HG02981 (cell line): Measurements from ENCODE around the gene SFMBT1.
"Not testable (repeated sequence)": the region's sequence is repeated elsewhere in the genome, so short reads cannot be mapped to it uniquely, and the experiment has no call there.

ENCODE experiments used
- ATAC-seq: cut with Tn5 transposase; IDR thresholded peaks from one replicate; pipeline ENCODE4 v1.9.1; 2021; ENCODE audit warnings: mild to moderate bottlenecking, moderate library complexity; ENCODE audit not compliant: unreplicated experiment

SFMBT1 gene

DNA sequence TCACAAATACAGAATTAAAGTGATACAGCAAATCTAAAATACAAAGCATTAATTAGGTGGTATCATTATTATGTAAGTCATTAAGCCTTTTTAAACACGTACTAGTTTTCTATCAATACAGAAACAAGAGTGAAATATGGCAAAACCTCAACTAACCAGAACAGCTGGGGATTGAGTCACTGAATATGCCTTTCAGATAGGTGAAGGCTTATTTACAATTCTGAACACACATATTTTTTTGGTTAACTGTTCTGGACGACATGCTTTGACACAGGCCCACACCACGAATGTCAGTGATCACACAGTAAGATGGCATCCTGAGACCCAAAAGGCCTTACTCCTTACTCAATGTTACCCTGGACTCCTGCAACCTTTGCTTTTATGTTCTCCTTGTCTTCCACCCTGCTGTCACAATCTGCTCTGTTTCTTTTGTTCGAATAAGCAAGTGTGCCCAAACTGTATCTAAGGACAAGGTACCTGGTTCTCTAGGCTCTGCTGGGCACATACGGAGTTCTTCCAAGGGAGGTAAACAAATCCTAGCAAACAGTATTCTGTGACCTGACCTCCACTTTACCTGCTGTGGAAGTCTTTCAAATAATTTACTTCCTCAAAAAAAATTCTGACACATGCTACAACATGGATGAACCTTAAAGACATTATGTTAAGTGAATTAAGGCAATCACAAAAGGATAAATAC, 7.0 kb downstream of the SFMBT1 start:
- no peak for ATAC-seq

DNA sequence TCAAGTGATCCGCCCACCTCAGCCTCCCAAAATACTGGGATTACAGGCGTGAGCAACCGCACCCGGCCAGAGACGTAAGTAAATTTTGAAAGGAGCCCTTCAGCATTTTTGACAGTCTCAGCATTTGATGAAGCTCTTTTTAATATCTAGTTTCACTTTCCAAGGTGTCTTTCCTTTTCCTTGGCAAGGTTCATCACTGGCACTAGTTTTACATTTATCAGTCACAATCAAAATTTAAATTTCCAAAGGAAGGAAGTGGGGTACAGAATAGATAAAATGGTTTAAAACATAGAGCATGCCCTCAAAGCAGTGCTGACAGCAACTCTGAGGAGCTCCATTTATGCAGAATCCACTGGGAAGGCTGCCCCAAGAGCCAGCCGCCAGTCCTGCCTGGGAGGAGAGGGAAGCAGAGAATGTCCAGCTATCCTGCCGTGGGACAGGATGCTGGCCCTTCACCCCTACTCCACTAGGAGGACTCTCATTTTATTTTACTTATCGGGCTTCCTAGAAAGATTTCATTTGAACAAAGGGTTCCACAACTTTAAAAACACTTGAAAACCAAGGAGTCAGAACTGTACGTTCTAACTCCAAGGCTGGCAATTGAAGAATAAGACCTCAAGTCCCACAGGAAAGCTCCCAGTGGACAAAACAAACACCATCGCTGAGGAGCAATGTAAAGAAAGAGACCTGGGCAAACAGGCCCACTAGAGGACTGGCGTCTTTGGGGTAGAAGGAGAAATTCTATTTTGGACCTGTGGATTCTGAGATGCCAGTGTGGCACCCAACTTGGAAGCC, 9.9 kb downstream of the SFMBT1 start:
- no peak for ATAC-seq

DNA sequence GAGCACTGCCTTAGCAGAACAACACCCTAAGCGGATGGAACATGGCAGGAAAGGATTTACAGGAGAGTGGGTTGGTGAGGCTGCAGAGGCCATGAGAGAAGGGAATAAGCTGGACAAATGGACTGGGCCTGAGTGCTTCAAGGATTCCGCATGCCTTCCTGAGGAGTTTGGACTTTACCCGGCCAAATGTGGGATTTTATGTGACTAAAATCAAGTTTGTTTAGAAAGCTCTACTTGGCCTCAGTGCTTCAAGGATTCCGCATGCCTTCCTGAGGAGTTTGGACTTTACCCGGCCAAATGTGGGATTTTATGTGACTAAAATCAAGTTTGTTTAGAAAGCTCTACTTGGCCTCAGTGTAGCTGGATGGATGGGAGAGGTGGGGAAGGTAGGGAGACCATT, 10.9 kb downstream of the SFMBT1 start:
- not testable (repeated sequence) for ATAC-seq

DNA sequence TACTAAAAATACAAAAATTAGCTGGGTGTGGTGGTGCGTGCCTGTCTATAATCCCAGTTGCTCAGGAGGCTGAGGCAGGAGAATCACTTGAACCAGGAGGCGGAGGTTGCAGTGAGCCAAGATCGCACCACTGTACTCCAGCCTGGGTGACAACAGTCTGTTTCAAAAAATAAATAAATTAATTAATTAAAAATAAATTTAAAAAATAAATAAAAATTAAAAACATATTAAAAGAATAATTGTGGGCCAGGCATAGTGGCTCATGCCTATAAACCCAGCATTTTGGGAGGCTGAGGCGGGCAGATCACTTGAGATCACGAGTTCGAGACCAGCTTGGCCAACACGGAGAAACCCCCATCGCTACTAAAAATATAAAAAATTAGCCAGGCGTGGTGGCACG, 11.5 kb downstream of the SFMBT1 start:
- not testable (repeated sequence) for ATAC-seq

DNA sequence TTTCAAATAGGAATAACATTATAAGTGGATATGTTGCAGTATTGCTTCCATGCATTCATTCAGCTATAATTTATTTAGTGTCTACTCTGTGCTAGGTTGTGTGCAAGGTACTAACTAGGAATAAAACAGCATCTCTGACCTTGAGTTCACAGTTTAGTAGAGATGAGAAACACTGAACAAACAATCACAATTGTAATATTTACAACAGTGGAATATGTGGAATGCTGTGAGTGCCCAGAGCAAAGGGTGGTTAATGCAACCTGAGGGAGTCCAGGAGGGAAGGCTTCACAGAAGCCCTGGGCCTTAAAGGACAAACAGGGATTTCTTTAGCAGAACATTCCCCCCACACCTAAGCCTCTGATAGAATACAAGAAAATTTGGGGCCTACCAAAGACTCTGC, 13.3 kb downstream of the SFMBT1 start:
- no peak for ATAC-seq

DNA sequence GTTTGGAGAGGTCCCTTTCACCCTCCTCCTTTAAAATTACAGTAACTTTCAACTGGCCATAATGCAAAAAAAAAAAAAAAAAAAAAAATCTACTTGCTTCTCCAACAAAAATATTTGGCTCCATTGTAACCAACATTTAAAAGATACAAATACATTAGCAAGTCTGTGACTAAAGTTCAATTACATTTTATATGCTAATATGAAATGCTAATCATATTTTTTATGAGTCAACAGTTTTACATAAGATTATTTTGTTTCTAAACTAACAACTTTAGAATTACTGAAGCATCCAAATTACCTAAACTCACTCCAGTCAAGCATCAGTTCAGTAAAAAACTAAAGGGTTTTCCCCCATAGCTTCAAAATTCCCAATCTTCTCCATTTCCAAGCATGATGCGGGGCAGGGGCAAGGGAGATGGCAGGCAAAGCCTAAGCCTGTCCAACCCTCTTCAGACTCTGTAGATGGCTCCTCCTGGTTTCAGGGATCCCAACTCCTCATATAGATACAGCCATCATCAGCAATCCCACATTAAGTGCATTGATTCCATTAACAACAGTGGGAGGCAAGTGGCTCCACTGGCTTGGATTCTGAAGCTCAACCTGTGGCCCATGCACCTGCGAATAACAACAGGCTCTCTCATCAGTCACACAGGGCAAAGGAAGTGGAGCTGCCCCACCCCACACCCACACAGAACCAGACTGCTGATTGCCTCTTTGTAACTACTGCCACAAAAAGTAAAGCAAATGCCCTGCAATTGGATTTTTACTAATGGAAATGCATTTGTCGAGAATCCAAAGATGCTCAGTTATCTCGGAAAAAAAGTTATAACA, 15.0 kb downstream of the SFMBT1 start:
- no peak for ATAC-seq

DNA sequence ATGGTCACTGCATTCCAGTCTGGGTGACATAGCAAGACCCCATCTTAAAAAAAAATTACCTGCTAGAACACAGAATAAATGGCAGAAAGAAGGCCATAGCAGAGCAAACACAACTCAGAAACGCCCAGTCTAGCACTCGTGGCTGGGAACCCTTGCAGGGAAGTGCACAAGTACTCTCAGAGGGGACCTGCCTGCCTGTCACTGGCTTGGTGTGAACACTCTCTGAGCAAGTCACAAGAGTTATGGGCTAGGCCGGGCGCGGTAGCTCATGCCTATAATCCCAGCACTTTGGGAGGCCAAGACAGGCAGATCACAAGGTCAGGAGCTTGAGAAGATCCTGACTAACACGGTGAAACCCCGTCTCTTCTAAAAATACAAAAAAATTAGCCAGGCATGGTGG, 17.2 kb downstream of the SFMBT1 start:
- no peak for ATAC-seq

DNA sequence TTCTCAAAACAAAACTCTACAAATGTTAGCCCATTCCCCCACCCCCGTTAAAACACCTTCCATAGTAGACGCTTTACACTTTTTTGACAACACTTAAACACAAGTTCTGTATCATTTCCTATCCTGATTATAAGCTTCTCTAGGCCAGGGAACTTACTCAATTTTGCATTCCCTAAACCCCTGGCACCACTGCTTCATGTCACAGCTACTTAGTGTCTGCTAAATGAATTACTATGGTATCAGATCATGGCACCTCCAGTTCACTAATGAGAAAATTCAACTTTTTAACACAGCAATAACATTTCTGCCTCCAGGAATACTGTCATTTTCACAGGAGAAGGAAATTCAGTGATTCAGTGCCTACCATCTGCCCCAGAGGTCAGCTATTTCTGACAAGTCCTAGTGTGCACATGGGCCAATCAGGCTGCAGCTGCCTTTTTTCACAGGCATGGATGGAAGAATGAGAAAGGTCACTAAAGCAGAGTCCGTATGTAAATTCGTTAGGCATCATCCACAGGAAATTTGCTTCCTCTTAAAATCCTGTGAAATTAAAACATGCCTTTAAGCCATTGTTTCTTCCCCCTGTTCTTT, 18.5 kb downstream of the SFMBT1 start:
- no peak for ATAC-seq

DNA sequence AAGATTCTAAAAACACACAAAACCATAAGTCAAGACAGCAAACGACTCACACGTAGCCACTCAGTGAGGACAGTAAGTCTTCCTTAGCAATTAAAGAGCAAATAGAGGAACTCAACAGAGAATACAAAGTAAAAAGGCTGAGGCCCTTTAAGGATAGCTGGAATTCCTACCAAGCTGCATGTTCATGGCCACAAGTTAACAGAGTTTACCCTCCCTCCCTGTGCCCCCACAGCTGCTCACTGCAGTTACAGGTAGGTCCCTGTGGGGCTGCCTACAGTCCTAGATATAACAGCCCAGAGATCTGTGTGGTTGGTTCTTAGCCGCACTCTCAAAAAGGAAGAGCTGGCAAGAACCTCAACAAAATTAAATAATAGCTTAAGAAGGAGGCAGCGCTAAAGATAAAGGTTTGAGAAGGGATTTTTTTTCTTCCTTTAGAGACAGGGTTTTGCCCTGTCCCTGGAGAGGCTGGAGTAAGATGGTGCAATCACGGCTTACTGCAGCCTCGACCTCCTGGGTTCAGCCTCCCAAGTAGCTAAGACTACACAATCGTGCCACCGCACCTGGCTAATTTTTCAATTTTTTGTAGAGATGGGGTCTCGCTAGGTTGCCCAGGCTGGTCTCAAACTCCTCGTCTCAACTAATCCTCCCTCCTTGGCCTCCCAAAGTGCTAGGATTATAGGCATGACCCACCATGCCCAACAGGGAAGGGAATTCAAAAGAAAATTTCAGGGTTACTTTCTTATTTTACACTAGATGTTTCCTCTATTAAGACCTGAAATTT, 19.3 kb downstream of the SFMBT1 start:
- ATAC-seq, result no peak

DNA sequence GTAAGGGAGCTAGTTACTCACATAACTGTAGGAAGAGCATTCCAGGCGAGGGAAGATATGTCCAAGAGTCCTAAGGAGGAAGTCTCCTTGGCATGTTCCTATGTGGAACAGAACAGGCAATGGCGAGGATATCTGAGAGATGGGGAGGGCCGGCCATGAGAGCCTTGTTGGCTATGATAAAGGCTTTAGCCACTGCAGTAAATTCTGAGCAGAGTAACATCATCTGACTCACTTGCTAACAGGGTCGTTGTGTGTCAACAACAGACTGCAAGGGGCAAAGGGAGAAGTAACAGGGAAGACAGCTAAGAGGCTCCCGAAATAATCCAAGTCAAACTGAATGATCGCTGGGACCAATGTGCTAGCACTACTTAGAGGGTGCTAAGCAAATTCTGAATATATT, 21.6 kb downstream of the SFMBT1 start:
- ATAC-seq, result no peak

DNA sequence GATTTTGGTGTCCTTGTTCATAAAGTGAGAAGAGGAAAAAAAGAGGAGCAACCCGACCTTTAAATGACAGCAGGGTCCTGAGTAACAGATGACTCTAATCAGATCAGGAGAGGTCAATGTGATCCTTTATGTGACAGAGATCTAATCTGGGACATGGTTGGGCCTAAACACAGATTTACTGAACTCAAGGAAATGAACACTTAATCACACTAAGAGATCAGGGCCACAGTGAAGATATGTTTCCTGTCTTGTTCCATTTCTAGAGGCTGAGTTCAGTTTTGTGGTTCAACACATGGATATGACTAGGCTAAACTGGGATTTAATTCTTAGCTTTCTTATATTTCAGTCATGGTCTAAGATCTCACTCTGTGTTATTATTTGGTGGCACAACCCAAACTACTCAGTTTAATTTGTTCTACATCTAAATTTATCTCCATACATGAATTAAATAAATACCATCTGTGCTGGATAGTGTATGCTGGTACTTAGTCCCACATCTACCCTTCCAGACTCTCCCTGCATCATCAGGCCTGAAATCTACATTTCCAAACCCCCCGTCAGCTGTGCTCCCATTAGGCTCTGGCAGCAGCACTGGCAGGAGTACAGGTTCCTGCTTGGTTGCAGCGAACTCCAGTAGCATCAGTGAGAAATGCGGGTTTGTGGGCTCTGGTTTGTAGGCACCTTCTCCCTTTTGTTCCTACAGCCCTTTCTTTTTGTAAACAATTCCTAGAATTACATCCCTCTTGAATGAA, 22.6 kb downstream of the SFMBT1 start:
- ATAC-seq, result no peak

DNA sequence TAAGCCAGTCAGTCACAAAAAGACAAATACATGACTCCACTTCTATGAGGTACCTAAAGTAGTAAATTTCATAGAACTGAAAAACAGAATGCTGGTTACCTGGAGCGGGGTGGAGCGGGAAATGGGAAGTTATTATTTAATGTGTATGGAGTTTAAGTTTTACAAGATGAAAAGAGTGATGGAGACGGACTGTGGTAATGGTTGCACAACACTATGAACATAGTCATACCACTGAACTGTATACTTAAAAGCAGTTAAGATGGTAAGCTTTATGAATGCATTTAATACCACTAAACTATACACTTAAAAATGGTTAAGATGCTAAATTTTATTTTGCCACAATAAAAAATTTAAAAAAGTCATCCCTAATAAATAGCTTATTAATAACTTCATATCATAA, 23.2 kb downstream of the SFMBT1 start:
- no peak for ATAC-seq

DNA sequence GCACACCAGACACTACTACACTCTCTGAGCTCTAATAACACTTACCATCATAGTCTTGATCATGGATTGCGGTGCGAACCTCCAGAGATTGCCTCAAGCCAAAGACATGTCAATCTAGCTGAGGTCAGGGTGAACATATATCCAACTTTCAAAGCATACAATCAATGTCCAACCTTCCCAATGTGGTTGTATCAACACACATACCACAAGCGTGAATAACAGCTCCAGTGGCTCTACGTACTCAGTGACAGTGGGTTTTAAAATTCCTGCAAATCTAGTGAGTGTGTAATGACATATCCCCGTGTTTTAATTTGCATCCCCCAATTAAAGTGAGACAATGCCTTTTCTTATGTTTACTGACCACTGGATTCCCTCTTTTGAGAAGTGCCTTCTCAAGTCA, 29.6 kb downstream of the SFMBT1 start:
- ATAC-seq, result no peak

DNA sequence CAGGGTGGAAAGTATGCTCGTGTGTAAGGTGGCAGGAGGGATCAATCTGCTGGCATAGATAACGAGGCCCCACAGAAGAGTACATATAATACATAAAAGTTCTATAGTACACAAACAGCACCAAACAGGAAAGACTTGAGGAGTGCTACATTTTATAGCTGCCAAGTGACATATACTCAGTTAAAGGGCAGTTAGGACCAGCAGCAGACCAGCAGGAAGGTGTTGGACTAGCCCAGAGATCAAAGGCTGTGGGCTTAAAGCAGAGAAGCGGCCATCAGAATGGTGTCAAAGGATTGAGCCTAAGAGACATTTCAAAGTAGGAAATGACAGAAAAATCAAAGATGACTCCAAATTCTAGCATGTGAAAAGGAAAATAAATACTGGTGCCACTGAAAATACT, 34.5 kb downstream of the SFMBT1 start:
- no peak for ATAC-seq

DNA sequence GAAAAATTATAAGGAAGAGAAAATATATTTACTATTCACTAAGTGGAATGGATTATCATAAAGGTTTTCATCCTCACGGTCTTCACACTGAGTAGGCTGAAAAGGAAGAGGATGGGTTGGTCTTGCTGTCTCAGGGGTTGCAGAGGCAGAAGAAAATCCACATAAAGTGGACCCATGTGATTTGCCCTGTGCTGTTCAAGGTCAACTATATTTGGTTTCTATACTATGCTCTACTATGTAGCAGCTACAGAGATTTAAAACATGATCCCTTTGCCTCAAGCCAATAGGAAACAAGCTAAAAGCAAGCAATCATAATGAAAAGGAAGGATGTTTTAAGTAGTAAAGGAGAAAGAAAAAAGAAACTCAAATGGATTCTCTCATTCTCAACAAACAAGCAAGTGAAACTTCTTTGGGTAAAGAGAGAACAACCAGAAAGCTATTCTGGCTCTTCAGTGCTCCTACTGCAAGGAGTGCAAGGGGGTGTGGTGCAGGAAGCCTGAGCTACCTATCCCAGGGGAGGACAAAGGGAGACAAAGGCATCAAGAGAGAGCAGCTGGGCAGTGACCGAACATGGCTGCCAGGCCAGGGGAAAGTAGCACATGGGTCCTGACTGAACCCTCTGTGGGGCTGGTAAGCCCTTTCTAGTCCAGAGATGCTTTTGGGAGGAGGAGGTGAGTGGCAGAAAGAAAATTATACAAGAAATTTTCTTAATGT, 35.9 kb downstream of the SFMBT1 start:
- ATAC-seq, result no peak

DNA sequence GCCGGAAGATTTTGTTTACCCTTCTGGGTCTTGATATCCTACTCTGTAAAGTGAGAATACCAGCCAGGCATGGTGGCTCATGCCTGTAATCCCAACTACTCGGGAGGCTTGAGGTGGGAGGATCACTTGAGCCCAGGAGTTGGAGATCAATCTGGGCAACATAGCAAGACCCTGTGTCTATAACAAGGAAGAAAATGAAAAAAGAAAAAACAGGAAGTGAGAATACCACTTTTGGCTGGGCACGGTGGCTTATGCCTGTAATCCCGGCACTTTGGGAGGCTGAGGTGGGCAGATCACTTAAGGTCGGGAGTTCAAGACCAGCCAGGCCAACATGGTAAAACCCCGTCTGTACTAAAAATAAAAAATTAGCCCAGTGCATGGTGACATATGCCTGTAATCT, 36.9 kb downstream of the SFMBT1 start:
- ATAC-seq, result no peak

DNA sequence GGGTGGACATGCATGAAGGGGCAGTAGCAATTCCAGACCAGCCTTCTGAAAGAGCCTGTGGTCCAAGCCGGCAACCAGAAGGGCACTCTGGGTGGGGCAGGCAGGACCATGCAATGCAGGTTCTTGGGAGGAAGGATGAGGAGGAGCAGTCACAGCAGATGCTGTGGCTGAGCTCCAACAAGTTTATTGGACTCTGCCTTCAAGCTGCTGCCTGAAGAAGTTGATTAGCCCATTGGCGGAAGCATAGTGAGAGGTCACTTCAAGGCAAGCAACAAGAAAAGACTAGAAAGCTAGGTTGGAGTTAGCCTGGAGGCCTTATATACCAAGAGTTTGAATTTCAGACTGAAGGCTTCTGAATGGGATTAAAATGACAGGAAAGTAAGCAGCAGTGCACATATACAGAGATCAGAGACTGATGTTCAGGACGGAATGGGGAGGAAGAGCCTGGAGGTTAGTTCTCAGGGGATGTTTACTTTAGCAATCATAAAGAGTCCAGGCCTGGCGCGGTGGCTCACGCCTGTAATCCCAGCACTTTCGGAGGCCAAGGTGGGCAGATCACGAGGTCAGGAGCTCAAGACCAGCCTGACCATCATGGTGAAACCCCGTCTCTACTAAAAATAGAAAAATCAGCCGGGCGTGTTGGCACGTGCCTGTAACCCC, 39.9 kb downstream of the SFMBT1 start:
- ATAC-seq, result no peak

DNA sequence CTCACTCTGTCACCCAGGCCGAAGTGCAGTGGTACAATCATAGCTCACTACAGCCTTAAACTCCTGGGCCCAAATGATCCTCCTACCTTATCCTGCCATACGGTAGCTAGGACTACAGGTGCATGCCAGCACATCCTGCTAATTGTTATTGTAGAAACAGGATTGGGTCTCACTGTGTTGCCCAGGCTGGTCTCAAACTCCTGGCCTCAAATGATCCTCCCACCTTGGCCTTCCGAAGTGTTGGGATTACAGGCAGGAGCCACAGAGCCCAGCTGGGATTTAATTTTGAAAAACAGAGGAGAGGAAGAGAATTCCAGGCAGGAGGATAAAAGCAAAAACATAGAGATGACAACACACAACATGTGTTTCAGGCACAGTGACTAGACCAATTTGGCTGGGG, 40.5 kb downstream of the SFMBT1 start:
- no peak for ATAC-seq

DNA sequence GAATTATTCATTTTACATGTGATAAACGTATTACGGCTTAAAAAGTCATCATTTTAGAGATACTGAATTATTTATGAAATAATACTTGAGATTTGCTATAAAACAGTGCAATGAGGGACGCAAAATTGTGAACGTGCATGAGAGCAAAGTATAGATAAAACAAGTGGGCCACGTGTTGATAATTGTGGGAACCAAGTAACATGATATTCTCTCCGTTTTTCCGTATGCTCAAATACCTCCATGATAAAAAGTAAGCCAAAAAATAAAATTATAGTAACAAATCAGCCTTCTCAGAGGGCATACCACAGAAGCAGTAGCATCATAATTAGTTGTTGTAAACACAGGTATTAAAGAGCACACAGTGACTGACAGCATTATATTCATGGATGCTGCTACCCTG, 42.6 kb downstream of the SFMBT1 start:
- ATAC-seq, result no peak
